ENCODE measurements around the gene TCEAL2. TPM values are rescaled to one million over a fixed set of nuclear protein-coding genes. Genes with fewer than 3 reads are reported as not detected.
A peak's percentile ranks its signal among the peaks of the same experiment; 100 is the strongest.
"Not testable (repeated sequence)": the region's sequence is repeated elsewhere in the genome, so short reads cannot be mapped to it uniquely, and the experiment has no call there.

TCEAL2 gene
- 1 to 10 TPM in 1 of 4 donors, under 1 TPM in 2, not detected in 1; 0.59 to 4.5 (median 0.67) TPM for polyA plus RNA-seq
- long read RNA-seq, donor 1, partial matches to known transcripts: 0 of 1 reads
- long read RNA-seq, donor 1, other reads (novel, unspliced or antisense): 0 of 1 reads
- long read RNA-seq, donor 2: 0 reads
- long read RNA-seq, donor 3, partial matches to known transcripts: 0 of 1 reads
- long read RNA-seq, donor 3, other reads (novel, unspliced or antisense): 0 of 1 reads
- long read RNA-seq, donor 4, partial matches to known transcripts: 0 of 1 reads
- long read RNA-seq, donor 4, other reads (novel, unspliced or antisense): 0 of 1 reads
- long read RNA-seq, donor 5, partial matches to known transcripts: 0 of 1 reads
- long read RNA-seq, donor 5, other reads (novel, unspliced or antisense): 0 of 1 reads
- long read RNA-seq, donor 6, partial matches to known transcripts: 0 of 2 reads
- long read RNA-seq, donor 6, other reads (novel, unspliced or antisense): 0 of 2 reads
- long read RNA-seq, donor 7: 0 reads
- long read RNA-seq, donor 8: 0 reads
- long read RNA-seq, donor 9: 0 reads
- long read RNA-seq, donor 10, transcript TCEAL2-202 (3 exons, 1,100 nt): major isoform, 6 of 6 reads
- long read RNA-seq, donor 10, partial matches to known transcripts: 0 of 6 reads
- long read RNA-seq, donor 10, other reads (novel, unspliced or antisense): 0 of 6 reads

DNA sequence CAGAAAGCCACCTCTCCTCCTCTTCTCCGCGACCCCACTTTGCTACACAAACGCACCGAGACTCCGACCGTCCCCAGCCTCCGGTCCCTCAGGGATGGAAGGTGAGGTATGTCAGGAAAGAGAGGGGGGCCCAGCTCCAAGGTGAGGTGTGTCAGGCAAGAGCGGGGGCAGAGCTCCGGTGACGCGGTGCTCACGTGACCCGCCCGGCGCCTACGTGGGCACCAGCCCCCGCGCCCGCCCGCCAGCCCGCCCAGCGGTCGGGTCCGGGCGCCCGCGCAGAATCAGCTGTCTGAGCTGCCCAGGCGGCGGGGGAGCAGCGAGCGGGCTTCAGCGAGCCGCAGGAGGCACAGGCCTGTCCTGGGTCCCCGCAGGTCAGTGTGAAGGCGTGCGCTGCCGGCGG is at the start of gene TCEAL2:
TSS of gene TCEAL2 (plus strand) at position 244 of the 400 bp plus-strand sequence. CDS start 1,152 bp downstream, outside the sequence.
- not testable (repeated sequence) for H3K4me3 ChIP-seq (ENCODE audit: low read depth in 1 of 3, low read length in 3 of 3); H3K9me3 ChIP-seq (ENCODE audit: control insufficient read depth in 2 of 2, insufficient read depth in 1 of 2, low read depth in 1 of 2, low read length in 1 of 2)
- DNase-seq: peak in 1 of 2 donors; percentile 8

DNA sequence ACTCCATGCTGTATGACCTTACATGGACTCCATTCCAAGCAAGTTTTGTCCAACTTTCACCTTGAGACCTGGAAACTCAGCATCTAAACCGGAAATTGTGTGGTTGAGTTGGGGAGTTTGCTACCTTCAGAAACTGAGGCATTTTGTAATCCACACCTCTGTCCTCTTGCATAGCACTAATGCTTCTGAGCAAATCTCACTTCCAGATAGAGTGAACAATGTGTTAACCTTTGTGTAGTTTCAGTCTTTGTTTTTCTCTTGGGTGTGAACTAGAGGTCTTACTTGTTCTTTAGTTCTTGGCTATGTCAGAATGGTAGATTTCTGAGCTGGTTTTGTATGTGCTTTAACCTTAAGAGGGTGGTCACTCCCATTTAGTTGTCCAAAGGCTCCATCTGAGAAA is 48.1 kb upstream of the TCEAL2 start:
- no peak for FAIRE-seq
- 39 to 73% (median 63%) methylated on average over 1 of the region's 1 CpG for WGBS, 3 donors

More for the DNA sequence above, at the start of gene TCEAL2:
- WGBS, 3 donors: 3 to 39% (median 16%) methylated on average over 15 to 33 of the region's 38 CpGs
- not testable (repeated sequence) for H3K4me1 ChIP-seq (ENCODE audit: control insufficient read depth in 3 of 3, insufficient read depth in 2 of 3, low read depth in 1 of 3, low read length in 2 of 3); H3K36me3 ChIP-seq (ENCODE audit: control insufficient read depth in 3 of 3, insufficient read depth in 2 of 3, low read depth in 1 of 3, low read length in 3 of 3); FAIRE-seq; H3K27ac ChIP-seq (ENCODE audit: low read depth in 1 of 3, low read length in 2 of 3)
- peaks cover 0 to 12% (median 0%) of the 10 kb centered on the region in 3 donors for H3K27me3 ChIP-seq (ENCODE audit: control insufficient read depth in 3 of 3, insufficient read depth in 3 of 3, low read length in 3 of 3)

DNA sequence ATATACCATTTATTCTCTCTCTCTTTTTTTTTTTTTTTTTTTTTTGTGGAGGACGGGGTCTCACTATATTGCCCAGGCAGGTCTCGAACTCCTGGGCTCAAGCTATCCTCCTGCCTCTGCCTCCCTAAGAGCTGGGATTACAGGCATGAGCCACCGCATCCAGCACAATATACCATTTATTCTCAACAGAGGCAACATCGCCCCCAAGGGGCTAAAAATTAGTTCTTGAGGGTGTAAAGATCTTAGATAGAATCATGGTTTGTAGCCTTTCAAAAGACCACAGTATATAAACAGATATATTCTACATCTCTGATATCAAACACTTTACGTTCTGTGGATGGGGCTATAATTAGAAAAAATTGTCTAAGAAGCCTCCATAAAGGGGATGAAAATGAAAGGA is 39.8 kb upstream of the TCEAL2 start:
- Histone ChIP-seq H3K9me3 (ENCODE audit: control insufficient read depth in 2 of 2, insufficient read depth in 1 of 2, low read depth in 1 of 2, low read length in 1 of 2) (no peaks in the 10 kb centered on the region), H3K36me3 (ENCODE audit: control insufficient read depth in 3 of 3, insufficient read depth in 2 of 3, low read depth in 1 of 3, low read length in 3 of 3) (no peaks in the 10 kb centered on the region), H3K4me3 (ENCODE audit: low read depth in 1 of 3, low read length in 3 of 3) (no peak overlapping the region), H3K27ac (ENCODE audit: low read depth in 1 of 3, low read length in 2 of 3) (no peak overlapping the region), H3K4me1 (ENCODE audit: control insufficient read depth in 3 of 3, insufficient read depth in 2 of 3, low read depth in 1 of 3, low read length in 2 of 3) (no peaks in the 10 kb centered on the region), H3K27me3 (ENCODE audit: control insufficient read depth in 3 of 3, insufficient read depth in 3 of 3, low read length in 3 of 3) (no peaks in the 10 kb centered on the region)
- 27 to 36% (median 35%) methylated on average over 3 to 5 of the region's 5 CpGs for WGBS, 3 donors
- no peak for FAIRE-seq
- DNase-seq: peak in 1 of 2 donors; percentile 0

More for the DNA sequence above, 48.1 kb upstream of the TCEAL2 start:
- Histone ChIP-seq H3K4me3 (ENCODE audit: low read depth in 1 of 3, low read length in 3 of 3) (no peak overlapping the region), H3K27me3 (ENCODE audit: control insufficient read depth in 3 of 3, insufficient read depth in 3 of 3, low read length in 3 of 3) (no peaks in the 10 kb centered on the region), H3K4me1 (ENCODE audit: control insufficient read depth in 3 of 3, insufficient read depth in 2 of 3, low read depth in 1 of 3, low read length in 2 of 3) (no peaks in the 10 kb centered on the region), H3K9me3 (ENCODE audit: control insufficient read depth in 2 of 2, insufficient read depth in 1 of 2, low read depth in 1 of 2, low read length in 1 of 2) (no peaks in the 10 kb centered on the region), H3K36me3 (ENCODE audit: control insufficient read depth in 3 of 3, insufficient read depth in 2 of 3, low read depth in 1 of 3, low read length in 3 of 3) (no peaks in the 10 kb centered on the region), H3K27ac (ENCODE audit: low read depth in 1 of 3, low read length in 2 of 3) (no peak overlapping the region)
- no peak for DNase-seq

DNA sequence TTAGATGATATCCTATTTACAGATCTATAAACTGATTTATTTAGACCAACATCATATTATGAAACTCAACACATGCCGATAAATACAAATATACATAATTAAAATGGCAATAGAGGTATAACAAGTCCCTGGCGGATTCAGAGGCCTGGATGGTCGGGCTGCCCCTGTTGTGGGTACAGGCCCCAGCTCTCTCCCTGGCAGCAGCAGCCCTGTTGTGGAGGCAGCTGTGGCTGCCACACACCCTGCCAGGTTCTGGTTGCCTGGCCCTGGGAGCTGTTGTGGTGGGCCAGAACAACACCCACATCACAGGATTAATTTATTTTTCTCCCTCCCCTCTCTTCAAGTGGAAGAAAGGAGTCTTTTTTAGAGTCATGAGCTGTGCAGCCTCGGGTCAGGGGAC is 12.1 kb upstream of the TCEAL2 start:
- Histone ChIP-seq H3K9me3 (ENCODE audit: control insufficient read depth in 2 of 2, insufficient read depth in 1 of 2, low read depth in 1 of 2, low read length in 1 of 2) (no peaks in the 10 kb centered on the region), H3K27ac (ENCODE audit: low read depth in 1 of 3, low read length in 2 of 3) (no peak overlapping the region), H3K36me3 (ENCODE audit: control insufficient read depth in 3 of 3, insufficient read depth in 2 of 3, low read depth in 1 of 3, low read length in 3 of 3) (no peaks in the 10 kb centered on the region), H3K4me3 (ENCODE audit: low read depth in 1 of 3, low read length in 3 of 3) (no peak overlapping the region), H3K4me1 (ENCODE audit: control insufficient read depth in 3 of 3, insufficient read depth in 2 of 3, low read depth in 1 of 3, low read length in 2 of 3) (no peaks in the 10 kb centered on the region), H3K27me3 (ENCODE audit: control insufficient read depth in 3 of 3, insufficient read depth in 3 of 3, low read length in 3 of 3) (no peaks in the 10 kb centered on the region)
- DNase-seq: no peak
- FAIRE-seq: no peak
- WGBS, 3 donors: 62 to 73% (median 63%) methylated on average over 4 of the region's 4 CpGs

DNA sequence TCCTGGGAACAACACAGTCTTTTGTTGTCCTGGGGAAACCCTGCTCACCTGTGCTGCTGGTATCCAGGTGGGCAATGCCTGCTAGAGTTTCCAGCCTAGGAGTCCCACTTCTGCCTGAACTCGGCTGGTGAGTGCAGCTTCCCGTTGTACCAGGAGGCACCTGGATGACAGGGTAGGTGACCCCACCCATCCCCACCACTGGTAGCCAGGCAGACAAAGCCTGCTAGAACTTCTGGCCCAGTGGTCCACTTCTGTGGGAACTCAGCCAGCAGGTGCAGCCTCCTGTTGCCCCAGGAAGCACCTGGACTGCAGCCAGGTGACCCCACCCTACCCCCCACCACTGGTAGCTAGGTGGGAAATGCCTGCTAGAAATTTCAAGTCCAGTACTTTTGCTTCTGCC is 9.7 kb upstream of the TCEAL2 start:
- Histone ChIP-seq H3K27me3 (ENCODE audit: control insufficient read depth in 3 of 3, insufficient read depth in 3 of 3, low read length in 3 of 3) (no peaks in the 10 kb centered on the region), H3K36me3 (ENCODE audit: control insufficient read depth in 3 of 3, insufficient read depth in 2 of 3, low read depth in 1 of 3, low read length in 3 of 3) (no peaks in the 10 kb centered on the region), H3K4me1 (ENCODE audit: control insufficient read depth in 3 of 3, insufficient read depth in 2 of 3, low read depth in 1 of 3, low read length in 2 of 3) (no peaks in the 10 kb centered on the region), H3K27ac (ENCODE audit: low read depth in 1 of 3, low read length in 2 of 3) (no peak overlapping the region), H3K4me3 (ENCODE audit: low read depth in 1 of 3, low read length in 3 of 3) (no peak overlapping the region), H3K9me3 (ENCODE audit: control insufficient read depth in 2 of 2, insufficient read depth in 1 of 2, low read depth in 1 of 2, low read length in 1 of 2) (no peaks in the 10 kb centered on the region)
- DNase-seq (no peak), FAIRE-seq (no peak)
- 67 to 93% (median 85%) methylated on average over 2 of the region's 2 CpGs for WGBS, 3 donors

DNA sequence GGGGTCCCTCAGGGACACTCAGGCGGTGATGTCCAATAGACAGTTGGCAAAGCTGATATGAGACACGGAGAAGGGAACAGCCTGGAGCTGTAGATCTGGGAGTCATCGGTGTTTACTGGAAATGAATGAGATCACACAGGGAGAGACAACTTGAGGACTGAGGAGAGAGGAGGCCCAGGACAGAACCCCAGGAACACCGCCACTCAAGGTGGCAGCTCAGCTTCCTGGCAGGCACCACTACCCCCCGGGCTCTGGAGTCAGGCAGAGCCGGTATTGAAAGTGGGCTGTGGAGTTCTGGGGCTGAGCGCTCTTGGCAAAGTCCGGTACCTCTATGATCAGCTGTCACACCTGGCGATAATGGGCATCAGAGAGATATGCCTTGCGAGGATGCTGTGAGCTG is 465 bp upstream of the TCEAL2 start:
- DNase-seq; FAIRE-seq; H3K9me3 ChIP-seq (ENCODE audit: control insufficient read depth in 2 of 2, insufficient read depth in 1 of 2, low read depth in 1 of 2, low read length in 1 of 2); H3K4me1 ChIP-seq (ENCODE audit: control insufficient read depth in 3 of 3, insufficient read depth in 2 of 3, low read depth in 1 of 3, low read length in 2 of 3); H3K4me3 ChIP-seq (ENCODE audit: low read depth in 1 of 3, low read length in 3 of 3); H3K36me3 ChIP-seq (ENCODE audit: control insufficient read depth in 3 of 3, insufficient read depth in 2 of 3, low read depth in 1 of 3, low read length in 3 of 3); H3K27ac ChIP-seq (ENCODE audit: low read depth in 1 of 3, low read length in 2 of 3): not testable (repeated sequence)
- 10 to 45% (median 30%) methylated on average over 5 to 9 of the region's 10 CpGs for WGBS, 3 donors
- H3K27me3 ChIP-seq (ENCODE audit: control insufficient read depth in 3 of 3, insufficient read depth in 3 of 3, low read length in 3 of 3): peaks cover 0 to 12% (median 0%) of the 10 kb centered on the region in 3 donors

DNA sequence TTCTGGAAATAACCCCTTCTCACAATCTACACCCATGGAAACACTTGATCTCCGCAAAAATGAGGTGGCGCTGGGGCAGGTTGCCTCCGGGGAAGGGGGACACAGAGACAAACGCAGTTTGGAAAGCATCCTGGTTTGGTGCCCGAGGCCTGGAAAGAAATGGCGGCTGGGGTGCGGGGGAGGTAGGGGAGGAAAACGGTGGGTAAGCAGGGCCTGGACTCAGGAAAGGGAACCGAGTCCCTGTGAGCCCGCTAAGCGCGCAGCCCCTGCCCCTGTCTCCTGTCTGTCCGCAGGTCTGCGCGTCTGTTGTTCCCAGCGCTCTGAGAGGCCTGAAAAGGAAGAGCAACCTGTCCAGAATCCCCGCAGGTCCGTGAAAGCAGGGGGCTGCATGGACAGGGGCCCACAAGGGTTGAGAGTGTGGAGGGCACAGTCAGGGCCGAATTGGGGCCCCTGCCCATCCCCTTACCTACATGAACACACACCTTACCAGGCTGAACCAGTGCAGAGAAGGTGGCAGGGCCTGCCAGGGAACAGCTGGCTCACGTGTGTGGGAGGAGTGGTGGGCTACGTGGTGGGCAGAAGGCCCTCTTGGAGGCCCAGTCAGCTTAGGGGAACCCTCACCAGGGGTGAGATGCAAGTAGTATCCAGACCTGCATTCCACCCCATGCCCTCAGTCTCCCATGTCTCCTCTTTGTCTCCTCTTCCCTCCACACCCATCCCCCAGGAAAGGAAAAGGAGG is 770 bp downstream of the TCEAL2 start:
- DNase-seq; H3K27ac ChIP-seq (ENCODE audit: low read depth in 1 of 3, low read length in 2 of 3); FAIRE-seq; H3K9me3 ChIP-seq (ENCODE audit: control insufficient read depth in 2 of 2, insufficient read depth in 1 of 2, low read depth in 1 of 2, low read length in 1 of 2); H3K36me3 ChIP-seq (ENCODE audit: control insufficient read depth in 3 of 3, insufficient read depth in 2 of 3, low read depth in 1 of 3, low read length in 3 of 3); H3K4me3 ChIP-seq (ENCODE audit: low read depth in 1 of 3, low read length in 3 of 3); H3K4me1 ChIP-seq (ENCODE audit: control insufficient read depth in 3 of 3, insufficient read depth in 2 of 3, low read depth in 1 of 3, low read length in 2 of 3): not testable (repeated sequence)
- peaks cover 0 to 12% (median 0%) of the 10 kb centered on the region in 3 donors for H3K27me3 ChIP-seq (ENCODE audit: control insufficient read depth in 3 of 3, insufficient read depth in 3 of 3, low read length in 3 of 3)
- 22 to 41% (median 34%) methylated on average over 9 to 21 of the region's 21 CpGs for WGBS, 3 donors

DNA sequence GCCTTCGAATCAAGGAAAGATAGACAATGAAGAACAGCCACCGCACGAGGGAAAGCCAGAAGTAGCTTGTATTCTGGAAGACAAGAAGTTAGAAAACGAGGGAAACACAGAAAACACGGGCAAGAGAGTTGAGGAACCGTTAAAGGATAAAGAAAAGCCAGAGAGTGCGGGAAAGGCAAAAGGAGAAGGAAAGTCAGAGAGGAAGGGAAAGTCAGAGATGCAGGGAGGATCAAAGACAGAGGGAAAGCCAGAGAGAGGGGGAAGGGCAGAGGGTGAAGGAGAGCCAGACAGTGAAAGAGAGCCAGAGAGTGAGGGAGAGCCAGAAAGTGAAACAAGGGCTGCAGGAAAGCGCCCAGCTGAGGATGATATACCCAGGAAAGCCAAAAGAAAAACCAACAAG is 1.4 kb downstream of the TCEAL2 start:
- no peak for DNase-seq
- no peaks in the 10 kb centered on the region for H3K9me3 ChIP-seq (ENCODE audit: control insufficient read depth in 2 of 2, insufficient read depth in 1 of 2, low read depth in 1 of 2, low read length in 1 of 2)
- no peak overlapping the region for H3K4me3 ChIP-seq (ENCODE audit: low read depth in 1 of 3, low read length in 3 of 3)
- FAIRE-seq: no peak
- no peak overlapping the region for H3K27ac ChIP-seq (ENCODE audit: low read depth in 1 of 3, low read length in 2 of 3)
- no peaks in the 10 kb centered on the region for H3K4me1 ChIP-seq (ENCODE audit: control insufficient read depth in 3 of 3, insufficient read depth in 2 of 3, low read depth in 1 of 3, low read length in 2 of 3)
- no peaks in the 10 kb centered on the region for H3K36me3 ChIP-seq (ENCODE audit: control insufficient read depth in 3 of 3, insufficient read depth in 2 of 3, low read depth in 1 of 3, low read length in 3 of 3)
- peaks cover 0 to 12% (median 0%) of the 10 kb centered on the region in 3 donors for H3K27me3 ChIP-seq (ENCODE audit: control insufficient read depth in 3 of 3, insufficient read depth in 3 of 3, low read length in 3 of 3)
- WGBS, 3 donors: 37 to 48% (median 48%) methylated on average over 8 of the region's 8 CpGs
